CD4-positive, alpha-beta memory T cell (primary cell): ENCODE data around the gene PLCL1. TPM values are rescaled to one million over a fixed set of nuclear protein-coding genes. Genes with fewer than 3 reads are reported as not detected.

Experiments used
- CTCF ChIA-PET: fragments of 350-600 bp; sonication (Branson Sonifier 250); formaldehyde crosslinking; loops from one replicate; lab custom pipeline; 2021; ENCODE audit warnings: inconsistent platforms; ENCODE audit not compliant: partially characterized antibody; lab: Charles Lee
- POLR2A ChIA-PET: fragments of 350-600 bp; sonication (Branson Sonifier 250); formaldehyde crosslinking; loops from one replicate; lab custom pipeline; 2021; ENCODE audit not compliant: partially characterized antibody; lab: Charles Lee
- DNase-seq, 5 donors: peaks; one replicate each; pipeline versions ENCODE4 v3.0.0 to v3.0.0-alpha.2; 2020 to 2022; ENCODE audit warnings: mixed read lengths in 1 of 5
- H3K27ac ChIP-seq: one replicate; pipeline ENCODE4 v1.7.0; 2013; ENCODE audit warnings: low read depth, low read length
- H3K27me3 ChIP-seq: 2 replicates; pipeline ENCODE4 v1.7.0; 2013; ENCODE audit warnings: mild to moderate bottlenecking, low read length, moderate library complexity; ENCODE audit not compliant: insufficient read depth
- H3K36me3 ChIP-seq: 2 replicates; pipeline ENCODE4 v1.7.0; 2013; ENCODE audit warnings: mild to moderate bottlenecking, low read length, moderate library complexity; ENCODE audit not compliant: insufficient read depth
- H3K4me1 ChIP-seq: 2 replicates; pipeline ENCODE4 v1.7.0; 2013; ENCODE audit warnings: mild to moderate bottlenecking, low read length, moderate library complexity; ENCODE audit not compliant: insufficient read depth
- H3K4me3 ChIP-seq, 2 donors: one replicate each; pipeline ENCODE4 v1.7.0; 2013; ENCODE audit warnings: low read length in 2 of 2, mild to moderate bottlenecking in 1 of 2
- H3K9me3 ChIP-seq, 2 donors: one replicate each; pipeline ENCODE4 v1.7.0; 2013; ENCODE audit warnings: low read length in 2 of 2, control low read depth in 1 of 2; ENCODE audit not compliant: control insufficient read depth in 1 of 2
- H3K27ac Mint-ChIP-seq, 7 donors: one replicate each; pipeline ENCODE4 v1.8.0; 2020 to 2021; ENCODE audit warnings: mixed read lengths in 7 of 7, mild to moderate bottlenecking in 6 of 7, inconsistent platforms in 3 of 7, moderate library complexity in 3 of 7
- H3K27me3 Mint-ChIP-seq, 2 donors: one replicate each; pipeline ENCODE4 v1.8.0; 2020 to 2021; ENCODE audit warnings: mixed read lengths in 2 of 2
- H3K36me3 Mint-ChIP-seq, 2 donors: one replicate each; pipeline ENCODE4 v1.8.0; 2020 to 2021; ENCODE audit warnings: mixed read lengths in 2 of 2, inconsistent platforms in 1 of 2, mild to moderate bottlenecking in 1 of 2
- H3K4me1 Mint-ChIP-seq, 4 donors: one replicate each; pipeline ENCODE4 v1.8.0; 2020 to 2021; ENCODE audit warnings: mixed read lengths in 4 of 4, mild to moderate bottlenecking in 1 of 4
- H3K4me3 Mint-ChIP-seq, 8 donors: one replicate each; pipeline ENCODE4 v1.8.0; 2020 to 2021; ENCODE audit warnings: mixed read lengths in 8 of 8, mild to moderate bottlenecking in 7 of 8, moderate library complexity in 6 of 8, inconsistent platforms in 3 of 8
- H3K9me3 Mint-ChIP-seq, 8 donors: one replicate each; pipeline ENCODE4 v1.8.0; 2020 to 2021; ENCODE audit warnings: mixed read lengths in 8 of 8, mild to moderate bottlenecking in 5 of 8, inconsistent platforms in 3 of 8, moderate library complexity in 1 of 8
- intact Hi-C: fragments of 100-400 bp; cut with micrococcal nuclease; formaldehyde crosslinking; loops from one replicate; pipeline ENCODE4 v1.15.1; 2023
- polyA plus RNA-seq, 2 donors: library from polyadenylated mRNA; unstranded; fragments of 300-500 nt; fragmentation: Illumina TruSeq; gene quantifications; one replicate each; pipeline ENCODE4 v1.2.3, GENCODE V29; 2021
- total RNA-seq, 2 experiments: library from RNA; stranded (reverse); gene quantifications; one replicate each; pipeline ENCODE4 v1.2.3, GENCODE V29; 2021

Gene PLCL1
- total and polyA plus RNA-seq, 4 experiments from 2014 or later = 5.5 to 17.6 (median 12.4) TPM

DNA sequence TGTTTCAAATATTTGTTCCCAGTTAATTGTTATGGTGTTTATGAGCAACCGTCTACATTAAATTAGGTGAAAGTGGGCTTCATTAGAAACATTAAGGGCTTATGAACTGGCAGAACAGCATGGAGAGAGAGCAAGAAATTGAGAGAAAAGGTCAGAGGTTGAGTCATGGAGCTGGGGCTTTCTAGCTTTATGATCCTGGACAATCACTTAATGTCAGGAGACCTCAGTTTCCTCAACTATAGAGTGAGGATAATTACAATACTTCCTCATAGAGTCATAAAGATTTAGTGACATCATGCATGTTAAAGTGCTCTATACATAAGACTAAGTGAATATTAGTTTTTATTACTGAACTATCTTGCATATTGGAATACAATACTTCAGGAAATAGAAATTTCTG lies 83.9 kb downstream of the PLCL1 start:
- no peak overlapping the region for H3K4me3 Mint-ChIP-seq

DNA sequence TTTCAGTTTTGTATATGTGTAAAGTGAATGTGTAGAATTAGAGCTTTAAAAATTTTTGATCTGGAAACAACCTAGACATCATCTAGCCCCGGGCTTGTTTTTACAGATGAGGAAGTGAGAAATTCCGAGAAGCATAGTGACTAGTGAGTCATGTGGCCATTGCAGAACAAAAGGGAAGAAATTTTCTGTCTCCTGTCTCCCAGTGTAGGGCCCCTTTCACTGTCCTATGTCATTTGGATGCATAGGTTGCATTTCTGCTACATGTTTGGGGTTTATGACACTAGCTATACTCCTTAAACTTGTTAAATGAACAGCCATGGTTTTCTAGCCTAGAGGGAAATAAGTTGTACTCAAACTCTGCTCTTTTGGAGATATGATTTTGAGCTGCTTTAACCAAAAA lies 84.6 kb downstream of the PLCL1 start:
- H3K27me3 ChIP-seq = no peaks in the 10 kb centered on the region
- peaks cover 0 to 9% of the 10 kb centered on the region in 2 donors for H3K36me3 Mint-ChIP-seq
- H3K4me3 Mint-ChIP-seq = peak overlapping the region in 7 of 8 donors; percentile 10 to 75 (median 69)
- H3K4me1 ChIP-seq = peaks cover 59% of the 10 kb centered on the region
- POLR2A ChIA-PET = interaction anchor here (1.1 kb wide), 1 partner anchor 19 kb away, joined by 4 read pairs; no protein-coding TSS in a partner anchor
- peak overlapping the region; percentile 48 to 93 (median 81) for H3K27ac Mint-ChIP-seq
- no peak overlapping the region for H3K27ac ChIP-seq
- H3K27me3 Mint-ChIP-seq = no peaks in the 10 kb centered on the region
- peaks cover 29 to 57% (median 40%) of the 10 kb centered on the region in 4 donors for H3K4me1 Mint-ChIP-seq
- H3K9me3 ChIP-seq = no peaks in the 10 kb centered on the region
- no peak overlapping the region for H3K4me3 ChIP-seq
- no peaks in the 10 kb centered on the region for H3K9me3 Mint-ChIP-seq
- CTCF ChIA-PET = interaction anchor here (1.3 kb wide), 3 partner anchors 11 to 22 kb away, joined by 3 read pairs; no protein-coding TSS in a partner anchor
- intact Hi-C loops = loop anchor here (1.0 kb wide), 1 partner anchor 17 kb away; no protein-coding TSS in a partner anchor
- no peaks in the 10 kb centered on the region for H3K36me3 ChIP-seq
- DNase-seq = peak; percentile 22 to 61 (median 28)

More for the DNA sequence above, 83.9 kb downstream of the PLCL1 start:
- intact Hi-C loops = no loop called here
- Mint-ChIP-seq H3K36me3 (peaks cover 0 to 9% of the 10 kb centered on the region in 2 donors), H3K27me3 (no peaks in the 10 kb centered on the region), H3K4me1 (peaks cover 27 to 49% (median 35%) of the 10 kb centered on the region in 4 donors), H3K9me3 (no peaks in the 10 kb centered on the region), H3K27ac (peak overlapping the region in 3 of 7 donors; percentile 3 to 73 (median 48))
- Histone ChIP-seq H3K4me1 (peaks cover 53% of the 10 kb centered on the region), H3K27ac (no peak overlapping the region), H3K9me3 (no peaks in the 10 kb centered on the region), H3K4me3 (no peak overlapping the region), H3K27me3 (no peaks in the 10 kb centered on the region), H3K36me3 (no peaks in the 10 kb centered on the region)
- no peak for DNase-seq
- CTCF ChIA-PET = interaction anchor here (1.0 to 1.3 kb wide), 2 partner anchors 21 to 75 kb away, joined by 3 read pairs; no protein-coding TSS in a partner anchor
- POLR2A ChIA-PET = no interaction called here

DNA sequence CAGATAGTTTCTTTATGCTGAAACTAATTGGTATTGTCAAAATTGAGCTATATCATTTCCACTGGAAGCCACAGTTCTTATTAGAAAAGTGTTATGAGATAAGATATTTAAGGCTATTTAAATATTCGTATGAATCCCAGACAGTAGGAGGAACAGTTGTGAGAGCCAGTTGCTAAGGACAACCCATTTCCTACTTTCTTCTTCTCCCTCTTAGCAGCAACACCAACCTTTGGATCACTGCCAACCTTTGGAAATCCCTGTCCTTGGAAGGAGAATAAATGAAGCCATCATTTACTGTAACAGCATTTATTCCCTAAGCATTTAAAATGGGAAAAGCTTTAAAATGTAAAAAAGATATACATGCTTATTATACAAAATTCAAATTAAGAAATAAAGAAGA lies 85.8 kb downstream of the PLCL1 start:
- ChIA-PET POLR2A (interaction anchor here (1.1 kb wide), 1 partner anchor 20 kb away, joined by 4 read pairs; no protein-coding TSS in a partner anchor), CTCF (interaction anchor here (1.3 kb wide), 3 partner anchors 10 to 35 kb away, joined by 3 read pairs; no protein-coding TSS in a partner anchor)
- no peaks in the 10 kb centered on the region for H3K27me3 Mint-ChIP-seq
- Histone ChIP-seq H3K27ac (no peak overlapping the region), H3K9me3 (no peaks in the 10 kb centered on the region), H3K4me1 (peaks cover 63% of the 10 kb centered on the region), H3K4me3 (no peak overlapping the region), H3K36me3 (no peaks in the 10 kb centered on the region), H3K27me3 (no peaks in the 10 kb centered on the region)
- peak overlapping the region in 2 of 8 donors; percentile 5 to 17 for H3K4me3 Mint-ChIP-seq
- H3K36me3 Mint-ChIP-seq = peaks cover 0 to 8% of the 10 kb centered on the region in 2 donors
- H3K9me3 Mint-ChIP-seq = no peaks in the 10 kb centered on the region
- DNase-seq = no peak
- peaks cover 34 to 67% (median 50%) of the 10 kb centered on the region in 4 donors for H3K4me1 Mint-ChIP-seq
- H3K27ac Mint-ChIP-seq = peak overlapping the region in 1 of 7 donors; percentile 7
- intact Hi-C loops = loop anchor here (5.0 kb wide), 1 partner anchor 43 kb away; no protein-coding TSS in a partner anchor

DNA sequence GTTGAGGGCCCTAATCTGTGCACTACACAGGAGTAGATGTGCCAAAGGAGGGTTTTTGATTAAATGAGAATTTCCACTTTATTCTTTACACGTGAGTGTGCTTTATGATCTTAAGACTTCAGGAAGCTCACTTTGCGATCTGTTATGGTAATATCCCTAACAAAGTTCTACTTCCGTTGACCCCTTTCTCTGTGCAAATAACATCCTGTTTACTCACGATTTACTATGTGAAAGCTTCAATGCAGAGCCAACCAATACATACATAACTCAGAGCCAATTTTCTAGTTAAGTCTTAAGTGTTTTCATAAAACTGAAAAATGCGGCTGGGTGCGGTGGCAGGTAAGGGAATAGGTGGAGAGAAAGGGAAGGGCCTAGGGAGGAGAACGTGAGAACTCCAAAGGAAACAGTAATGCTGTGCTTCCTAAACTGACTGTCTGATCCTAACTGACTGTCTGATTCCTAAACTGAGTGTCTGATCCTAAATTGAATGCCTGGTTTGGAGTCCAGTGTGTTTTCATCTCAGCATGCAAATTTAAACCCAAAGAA lies 87.6 kb downstream of the PLCL1 start:
- peak in 4 of 5 donors; percentile 25 to 50 (median 30) for DNase-seq
- ChIA-PET POLR2A (interaction anchor here (0.8 to 1.8 kb wide), 8 partner anchors 14 to 105 kb away, joined by 3 to 6 read pairs (median 3); no protein-coding TSS in a partner anchor), CTCF (interaction anchor here (0.8 to 1.4 kb wide), 4 partner anchors 11 to 255 kb away, joined by 3 to 4 read pairs (median 4); no protein-coding TSS in a partner anchor)
- Histone ChIP-seq H3K4me1 (peaks cover 63% of the 10 kb centered on the region), H3K9me3 (no peaks in the 10 kb centered on the region), H3K27me3 (no peaks in the 10 kb centered on the region), H3K4me3 (peak overlapping the region; percentile 4 to 14), H3K36me3 (no peaks in the 10 kb centered on the region), H3K27ac (peak overlapping the region; percentile 44)
- intact Hi-C loops = loop anchor here (2.0 to 5.0 kb wide), 2 partner anchors 45 to 87 kb away; partner anchors contain the start of gene PLCL1
- Mint-ChIP-seq H3K9me3 (no peaks in the 10 kb centered on the region), H3K4me1 (peaks cover 36 to 66% (median 51%) of the 10 kb centered on the region in 4 donors), H3K36me3 (peaks cover 0 to 6% of the 10 kb centered on the region in 2 donors), H3K27me3 (no peaks in the 10 kb centered on the region), H3K27ac (peak overlapping the region; percentile 69 to 96 (median 93)), H3K4me3 (peak overlapping the region; percentile 60 to 93 (median 81))

DNA sequence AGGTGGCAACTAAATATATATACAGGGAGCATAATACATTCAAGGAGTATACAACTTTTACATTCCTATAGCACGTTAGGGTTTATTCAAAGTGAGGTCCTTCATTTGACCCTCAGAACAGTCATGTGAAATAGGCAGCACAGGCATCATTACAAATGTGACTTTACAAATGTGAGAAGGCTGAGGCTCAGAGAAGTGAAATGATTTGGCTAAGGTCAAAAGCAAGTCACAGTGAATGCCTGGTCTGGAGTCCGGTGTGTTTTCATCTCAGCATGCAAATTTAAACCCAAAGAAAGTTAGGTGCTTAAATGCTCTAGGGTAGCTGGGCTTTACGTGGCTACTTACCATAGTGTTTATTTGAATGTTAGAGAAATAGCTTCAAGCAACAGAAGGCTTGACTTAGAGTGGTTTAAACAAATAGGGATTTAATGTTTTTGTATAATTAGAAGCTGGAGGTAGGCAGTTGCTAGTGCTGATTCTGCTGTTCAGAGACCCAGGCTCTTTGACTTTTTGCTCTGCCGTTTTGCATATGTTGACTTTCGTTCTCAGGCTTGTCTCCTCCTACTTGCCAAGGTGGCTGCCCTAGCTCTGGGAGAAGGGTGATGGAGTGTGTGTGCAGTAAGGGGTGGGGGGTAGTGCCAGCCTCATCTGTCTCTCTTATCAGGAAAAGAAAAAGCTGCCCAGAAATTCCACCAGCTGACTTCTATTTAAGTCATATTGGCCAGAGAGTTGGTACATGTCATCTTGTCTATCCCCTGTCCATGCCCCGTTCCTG lies 89.2 kb downstream of the PLCL1 start:
- POLR2A ChIA-PET = interaction anchor here (1.1 to 1.7 kb wide), 3 partner anchors 15 to 35 kb away, joined by 3 to 5 read pairs (median 4); no protein-coding TSS in a partner anchor
- Mint-ChIP-seq H3K27ac (peak overlapping the region; percentile 69 to 96 (median 89)), H3K9me3 (no peaks in the 10 kb centered on the region), H3K27me3 (no peaks in the 10 kb centered on the region), H3K4me1 (peaks cover 34 to 67% (median 46%) of the 10 kb centered on the region in 4 donors), H3K4me3 (peak overlapping the region; percentile 67 to 93 (median 80)), H3K36me3 (peaks cover 0 to 9% of the 10 kb centered on the region in 2 donors)
- Histone ChIP-seq H3K4me3 (no peak overlapping the region), H3K4me1 (peaks cover 53% of the 10 kb centered on the region), H3K27ac (no peak overlapping the region), H3K27me3 (no peaks in the 10 kb centered on the region), H3K9me3 (no peaks in the 10 kb centered on the region), H3K36me3 (no peaks in the 10 kb centered on the region)
- DNase-seq = no peak
- CTCF ChIA-PET = interaction anchor here (0.9 to 1.4 kb wide), 4 partner anchors 9 to 42 kb away, joined by 3 read pairs; no protein-coding TSS in a partner anchor
- intact Hi-C loops = loop anchor here (2.0 to 5.0 kb wide), 2 partner anchors 46 to 89 kb away; partner anchors contain the start of gene PLCL1

DNA sequence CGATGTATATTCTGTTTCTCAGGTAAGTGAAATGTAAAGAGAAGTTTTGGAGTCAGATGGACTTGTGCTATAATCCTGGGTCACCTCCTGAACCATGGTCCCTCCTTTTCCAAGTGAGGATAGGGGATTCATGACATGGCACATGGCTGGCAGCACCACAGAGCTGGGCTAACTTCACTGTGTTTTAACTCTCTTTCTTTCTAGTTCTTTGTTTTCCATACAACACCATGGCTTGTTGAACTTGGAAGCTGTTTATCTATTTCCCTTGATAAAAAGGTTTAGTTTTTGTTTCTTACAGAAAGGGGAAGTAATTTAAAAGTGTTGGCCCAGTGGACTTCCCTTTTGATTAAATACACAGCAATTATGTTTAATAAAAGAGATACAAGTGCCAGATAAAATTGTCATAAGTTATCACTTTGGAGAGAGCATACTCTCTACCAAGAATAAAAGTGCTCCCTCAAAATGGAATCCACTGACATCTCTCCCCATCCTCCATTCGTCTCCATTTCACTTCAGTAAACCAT lies 90.4 kb downstream of the PLCL1 start:
- H3K27ac Mint-ChIP-seq = peak overlapping the region in 3 of 7 donors; percentile 6 to 95 (median 91)
- POLR2A ChIA-PET = interaction anchor here (0.6 to 1.7 kb wide), 6 partner anchors 9 to 87 kb away, joined by 3 to 5 read pairs (median 4); no protein-coding TSS in a partner anchor
- peaks cover 30 to 57% (median 39%) of the 10 kb centered on the region in 4 donors for H3K4me1 Mint-ChIP-seq
- Histone ChIP-seq H3K9me3 (no peaks in the 10 kb centered on the region), H3K36me3 (no peaks in the 10 kb centered on the region), H3K4me1 (peaks cover 42% of the 10 kb centered on the region), H3K4me3 (no peak overlapping the region), H3K27ac (no peak overlapping the region), H3K27me3 (no peaks in the 10 kb centered on the region)
- no peaks in the 10 kb centered on the region for H3K27me3 Mint-ChIP-seq
- no peaks in the 10 kb centered on the region for H3K9me3 Mint-ChIP-seq
- H3K4me3 Mint-ChIP-seq = peak overlapping the region in 7 of 8 donors; percentile 22 to 93 (median 80)
- DNase-seq = no peak
- CTCF ChIA-PET = interaction anchor here (1.4 kb wide), 1 partner anchor 43 kb away, joined by 3 read pairs; no protein-coding TSS in a partner anchor
- intact Hi-C loops = loop anchor here (5.0 kb wide), 1 partner anchor 48 kb away; no protein-coding TSS in a partner anchor
- H3K36me3 Mint-ChIP-seq = peaks cover 0 to 10% of the 10 kb centered on the region in 2 donors
